Activated T-cell treated with anti-CD3 and anti-CD28 coated beads, Interleukin-2, amount 50 U/mL, for 24 hours (primary cell): Measurements from ENCODE around the gene GALNTL6.

Source experiments
- DNase-seq: peaks from one replicate; pipeline ENCODE4 v3.0.0-alpha.2; 2020
- H3K27ac Mint-ChIP-seq: 2 replicates; pipeline ENCODE4 v1.8.0; 2020; ENCODE audit warnings: mild to moderate bottlenecking, mixed read lengths
- H3K27me3 Mint-ChIP-seq: 2 replicates; pipeline ENCODE4 v1.8.0; 2020; ENCODE audit warnings: mixed read lengths
- H3K36me3 Mint-ChIP-seq: 2 replicates; pipeline ENCODE4 v1.8.0; 2020; ENCODE audit warnings: low read depth, mixed read lengths
- H3K4me1 Mint-ChIP-seq: 2 replicates; pipeline ENCODE4 v1.8.0; 2020; ENCODE audit warnings: low read depth, mixed read lengths
- H3K4me3 Mint-ChIP-seq: 2 replicates; pipeline ENCODE4 v1.8.0; 2020; ENCODE audit warnings: mild to moderate bottlenecking, moderate library complexity, mixed read lengths
- H3K9me3 Mint-ChIP-seq: 2 replicates; pipeline ENCODE4 v1.8.0; 2020; ENCODE audit warnings: mixed read lengths

GALNTL6 gene

DNA sequence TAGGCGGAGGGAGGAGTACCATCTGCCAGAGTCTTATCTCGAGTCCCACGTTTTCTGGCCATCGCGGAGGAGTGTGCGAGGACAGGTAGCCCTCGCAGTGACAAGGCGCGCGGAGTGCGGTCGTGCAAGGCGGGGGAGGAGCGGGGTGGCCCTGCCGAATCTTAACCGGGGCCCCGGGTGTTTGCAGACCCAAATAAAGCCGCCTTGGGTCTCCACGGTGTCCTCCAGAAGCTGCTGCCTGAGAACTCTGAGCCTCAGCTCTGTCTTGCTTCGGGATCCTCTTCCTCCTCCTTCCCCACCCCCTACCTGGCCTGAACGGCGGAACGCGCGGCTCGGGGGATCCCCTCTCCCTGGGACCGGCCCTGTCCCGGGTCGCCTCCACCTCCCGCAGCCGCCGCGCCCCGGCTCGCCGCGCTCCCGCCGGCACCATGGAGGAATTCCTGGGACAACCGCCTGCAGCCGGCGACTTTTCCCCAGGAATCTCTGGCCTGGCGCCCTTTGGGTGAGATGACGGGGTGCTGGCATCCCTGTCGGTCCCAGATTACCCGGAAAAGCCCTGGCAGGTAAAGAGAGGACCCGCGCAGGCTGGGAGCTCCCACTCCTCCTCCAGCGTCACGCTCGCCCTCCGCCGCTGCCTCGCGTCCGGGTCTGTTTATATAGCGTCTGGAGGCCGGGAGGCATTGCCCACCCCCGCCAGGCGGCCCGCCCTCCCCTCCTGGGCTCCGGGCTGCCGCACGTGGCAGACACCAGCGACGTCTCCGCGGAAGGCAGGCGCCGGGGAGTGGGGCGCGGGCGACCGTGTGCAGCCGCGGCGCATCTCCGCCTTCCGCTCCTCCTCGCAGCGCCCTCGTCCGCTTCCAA lies at the start of gene GALNTL6:
TSS of gene GALNTL6 (plus strand) at position 740 of the 861 bp plus-strand sequence.
- DNase-seq: no peak
- Mint-ChIP-seq H3K4me1 (peaks cover 2% of the 10 kb centered on the region), H3K9me3 (peaks cover 12% of the 10 kb centered on the region), H3K36me3 (no peaks in the 10 kb centered on the region), H3K4me3 (no peak within 1 kb of the TSS), H3K27ac (no peak within 1 kb of the TSS), H3K27me3 (peaks cover 27% of the 10 kb centered on the region)

GRCh38 chr4:171765514-171765913 lies 47.7 kb upstream of the GALNTL6 start:
- Mint-ChIP-seq H3K4me3 (no peak overlapping the region), H3K36me3 (no peaks in the 10 kb centered on the region), H3K27ac (no peak overlapping the region), H3K27me3 (no peaks in the 10 kb centered on the region), H3K4me1 (no peaks in the 10 kb centered on the region), H3K9me3 (peaks cover 22% of the 10 kb centered on the region)
- DNase-seq: no peak

DNA sequence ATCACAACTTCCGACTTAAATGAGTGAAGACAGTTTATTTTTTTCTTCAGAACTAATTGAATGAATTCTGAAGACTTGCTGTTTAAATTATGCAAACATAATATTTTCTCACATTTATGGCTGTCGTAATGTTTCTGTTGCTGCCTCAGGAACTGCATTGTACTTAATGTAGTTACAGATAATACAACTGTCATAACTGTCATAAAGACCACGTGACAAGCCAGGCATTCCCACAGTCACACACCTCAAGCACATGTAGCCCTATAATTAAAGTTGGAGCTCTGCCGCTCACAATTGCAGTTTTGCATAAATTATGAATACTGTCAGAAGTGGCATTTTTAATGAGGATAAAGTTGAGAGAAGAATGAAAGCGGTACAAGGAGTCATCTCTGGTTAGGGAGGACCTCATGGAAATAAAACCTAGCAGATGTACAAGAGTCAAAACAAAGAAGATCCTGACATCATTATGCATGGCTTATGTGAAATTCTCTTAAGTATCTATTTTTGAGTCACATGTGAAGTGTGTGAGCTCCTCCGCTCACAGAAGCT lies 38.5 kb upstream of the GALNTL6 start:
- Mint-ChIP-seq H3K4me1 (no peaks in the 10 kb centered on the region), H3K27me3 (no peaks in the 10 kb centered on the region), H3K4me3 (no peak overlapping the region), H3K27ac (no peak overlapping the region), H3K9me3 (peaks cover 2% of the 10 kb centered on the region), H3K36me3 (no peaks in the 10 kb centered on the region)
- DNase-seq: no peak

DNA sequence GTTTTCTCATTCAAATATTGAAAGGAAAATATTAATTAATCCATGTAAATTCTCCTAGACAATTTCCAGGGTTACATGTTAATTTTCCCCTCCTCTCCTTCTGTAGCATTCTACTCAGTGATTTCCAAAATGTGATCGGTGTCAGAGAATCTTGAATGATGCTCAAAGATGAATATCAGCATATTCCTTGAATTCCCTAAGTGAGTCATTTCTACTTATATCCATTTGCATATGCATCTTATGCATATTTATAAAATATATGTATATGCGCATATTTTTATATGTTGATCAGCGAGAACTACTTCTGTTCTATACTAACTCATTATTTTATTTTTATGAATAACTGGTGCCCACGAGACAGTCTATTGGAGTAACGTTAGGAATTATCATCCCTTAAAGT lies 33.9 kb upstream of the GALNTL6 start:
- Mint-ChIP-seq H3K4me3 (no peak overlapping the region), H3K27ac (no peak overlapping the region), H3K9me3 (peaks cover 16% of the 10 kb centered on the region), H3K36me3 (no peaks in the 10 kb centered on the region), H3K4me1 (no peaks in the 10 kb centered on the region), H3K27me3 (no peaks in the 10 kb centered on the region)
- DNase-seq: no peak

GRCh38 chr4:171785388-171785787 lies 27.8 kb upstream of the GALNTL6 start:
- Mint-ChIP-seq H3K9me3 (peaks cover 16% of the 10 kb centered on the region), H3K4me3 (no peak overlapping the region), H3K27me3 (no peaks in the 10 kb centered on the region), H3K27ac (no peak overlapping the region), H3K36me3 (no peaks in the 10 kb centered on the region), H3K4me1 (no peaks in the 10 kb centered on the region)
- no peak for DNase-seq

GRCh38 chr4:171793723-171794122 lies 19.5 kb upstream of the GALNTL6 start:
- Mint-ChIP-seq H3K27ac (no peak overlapping the region), H3K4me3 (no peak overlapping the region), H3K36me3 (no peaks in the 10 kb centered on the region), H3K9me3 (peaks cover 4% of the 10 kb centered on the region), H3K27me3 (no peaks in the 10 kb centered on the region), H3K4me1 (no peaks in the 10 kb centered on the region)
- no peak for DNase-seq

DNA sequence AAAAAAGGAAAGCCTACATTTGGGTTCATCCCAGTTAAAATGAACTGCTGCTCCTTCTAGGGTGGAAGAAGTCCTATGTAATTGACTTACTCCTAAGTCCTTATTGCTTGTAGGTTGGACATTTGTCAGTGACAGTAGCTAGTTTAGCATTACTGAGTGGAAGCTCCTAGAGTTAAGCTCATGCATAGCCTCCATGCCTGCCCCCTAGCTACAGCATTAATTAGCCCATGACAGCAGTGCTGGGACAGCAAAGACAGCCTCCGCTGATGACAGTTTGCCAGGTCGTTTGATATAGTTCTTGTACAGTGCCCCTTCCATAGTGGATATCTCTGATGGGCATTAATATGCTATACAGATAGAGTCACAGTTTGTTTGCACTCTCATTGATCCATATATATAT lies 18.7 kb upstream of the GALNTL6 start:
- Mint-ChIP-seq H3K27me3 (no peaks in the 10 kb centered on the region), H3K4me1 (no peaks in the 10 kb centered on the region), H3K4me3 (no peak overlapping the region), H3K27ac (no peak overlapping the region), H3K9me3 (peaks cover 4% of the 10 kb centered on the region), H3K36me3 (no peaks in the 10 kb centered on the region)
- DNase-seq: no peak

GRCh38 chr4:171809854-171810253 lies 3.4 kb upstream of the GALNTL6 start:
- H3K36me3 Mint-ChIP-seq: no peaks in the 10 kb centered on the region
- no peak overlapping the region for H3K4me3 Mint-ChIP-seq
- peaks cover 6% of the 10 kb centered on the region for H3K9me3 Mint-ChIP-seq
- no peak overlapping the region for H3K27ac Mint-ChIP-seq
- peaks cover 24% of the 10 kb centered on the region for H3K27me3 Mint-ChIP-seq
- no peak for DNase-seq
- peaks cover 2% of the 10 kb centered on the region for H3K4me1 Mint-ChIP-seq

DNA sequence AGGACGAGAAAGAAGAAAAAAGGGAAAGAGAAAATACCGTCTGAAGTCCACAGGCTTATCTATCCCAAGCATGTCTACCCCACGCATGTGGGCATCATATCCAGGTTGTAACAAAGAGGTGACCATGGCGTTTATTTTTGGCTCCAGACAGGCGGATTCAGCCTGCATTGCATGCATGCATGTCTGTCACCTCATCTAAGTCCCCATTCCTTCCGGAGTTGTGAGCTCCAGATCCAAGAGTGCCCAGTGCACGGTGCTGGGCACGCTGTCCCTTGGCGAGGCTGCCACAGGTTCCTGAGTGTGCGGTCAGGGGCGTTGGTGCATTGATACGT lies 905 bp upstream of the GALNTL6 start:
- no peak overlapping the region for H3K27ac Mint-ChIP-seq
- H3K9me3 Mint-ChIP-seq: peaks cover 12% of the 10 kb centered on the region
- DNase-seq: no peak
- H3K36me3 Mint-ChIP-seq: no peaks in the 10 kb centered on the region
- H3K4me1 Mint-ChIP-seq: peaks cover 2% of the 10 kb centered on the region
- peaks cover 27% of the 10 kb centered on the region for H3K27me3 Mint-ChIP-seq
- H3K4me3 Mint-ChIP-seq: no peak overlapping the region

DNA sequence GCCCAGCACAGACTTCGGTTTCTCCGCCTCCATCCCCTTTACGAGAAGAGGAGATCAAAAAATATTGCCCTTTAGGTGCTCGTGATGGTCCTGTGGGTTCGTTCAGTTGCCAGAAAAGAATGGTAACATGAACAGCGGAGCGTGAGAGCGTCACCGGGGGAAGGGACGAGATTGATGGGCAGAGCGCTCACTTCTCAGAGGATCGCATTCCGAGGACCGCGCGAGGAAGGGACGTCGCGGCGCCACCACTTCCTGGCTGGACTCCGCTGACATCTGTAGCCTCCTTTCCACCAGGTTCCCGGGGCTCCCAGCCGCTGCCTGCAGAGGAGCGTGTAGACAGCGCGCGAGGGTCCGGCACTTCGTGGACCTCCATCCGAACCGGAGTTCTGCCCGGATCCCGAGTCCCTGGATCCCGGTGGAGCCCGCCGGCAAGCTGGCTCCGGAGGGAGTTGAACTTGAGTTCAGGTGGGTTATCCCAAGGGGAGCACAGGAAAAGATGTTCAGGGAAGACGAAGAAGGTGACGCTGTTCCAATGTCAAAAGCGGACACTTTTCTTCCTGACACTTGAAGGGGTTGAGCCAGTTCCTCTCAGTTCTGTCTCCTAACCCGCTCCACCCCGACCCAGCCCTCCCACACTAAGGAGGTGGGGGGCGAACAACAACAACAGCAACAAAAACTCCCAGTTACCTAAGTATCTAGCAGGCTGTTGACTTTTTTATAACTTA lies 484 bp downstream of the GALNTL6 start:
- Mint-ChIP-seq H3K4me1 (peaks cover 2% of the 10 kb centered on the region), H3K9me3 (peaks cover 12% of the 10 kb centered on the region), H3K27me3 (peaks cover 27% of the 10 kb centered on the region), H3K36me3 (no peaks in the 10 kb centered on the region), H3K27ac (no peak overlapping the region), H3K4me3 (no peak overlapping the region)
- no peak for DNase-seq

- H3K4me3 Mint-ChIP-seq: no peak overlapping the region
- peaks cover 2% of the 10 kb centered on the region for H3K4me1 Mint-ChIP-seq
- no peak overlapping the region for H3K27ac Mint-ChIP-seq
- peaks cover 12% of the 10 kb centered on the region for H3K9me3 Mint-ChIP-seq
- DNase-seq: no peak
- H3K27me3 Mint-ChIP-seq: peaks cover 27% of the 10 kb centered on the region
- no peaks in the 10 kb centered on the region for H3K36me3 Mint-ChIP-seq
These were observed 1.3 kb downstream of the GALNTL6 start for GRCh38 chr4:171814545-171814944.

- Mint-ChIP-seq H3K27ac (no peak overlapping the region), H3K36me3 (no peaks in the 10 kb centered on the region), H3K4me1 (peaks cover 2% of the 10 kb centered on the region), H3K9me3 (peaks cover 12% of the 10 kb centered on the region), H3K27me3 (peaks cover 26% of the 10 kb centered on the region), H3K4me3 (no peak overlapping the region)
- no peak for DNase-seq
These were observed 3.8 kb downstream of the GALNTL6 start for GRCh38 chr4:171817026-171817425.

DNA sequence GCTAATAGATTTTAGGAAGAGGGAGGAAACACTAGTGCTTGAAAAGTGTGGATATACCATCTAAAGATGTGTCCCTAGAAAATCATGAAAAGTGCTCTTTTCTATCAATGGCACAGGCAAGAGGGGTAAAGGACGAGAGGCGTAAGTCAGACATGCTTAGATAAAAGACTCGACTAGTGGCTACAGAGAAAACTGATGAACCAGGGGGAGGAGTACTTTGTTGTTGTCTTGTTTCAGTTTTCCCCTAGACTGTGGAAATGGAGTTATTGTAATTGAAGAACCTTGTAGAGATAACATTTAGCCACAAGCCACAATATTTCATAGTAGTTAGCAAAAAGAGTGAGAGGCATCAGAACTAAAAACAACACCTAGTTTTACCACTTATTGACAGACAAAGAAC lies 21.4 kb downstream of the GALNTL6 start:
- Mint-ChIP-seq H3K4me1 (no peaks in the 10 kb centered on the region), H3K27me3 (no peaks in the 10 kb centered on the region), H3K36me3 (no peaks in the 10 kb centered on the region), H3K9me3 (peaks cover 8% of the 10 kb centered on the region), H3K4me3 (no peak overlapping the region), H3K27ac (no peak overlapping the region)
- no peak for DNase-seq

DNA sequence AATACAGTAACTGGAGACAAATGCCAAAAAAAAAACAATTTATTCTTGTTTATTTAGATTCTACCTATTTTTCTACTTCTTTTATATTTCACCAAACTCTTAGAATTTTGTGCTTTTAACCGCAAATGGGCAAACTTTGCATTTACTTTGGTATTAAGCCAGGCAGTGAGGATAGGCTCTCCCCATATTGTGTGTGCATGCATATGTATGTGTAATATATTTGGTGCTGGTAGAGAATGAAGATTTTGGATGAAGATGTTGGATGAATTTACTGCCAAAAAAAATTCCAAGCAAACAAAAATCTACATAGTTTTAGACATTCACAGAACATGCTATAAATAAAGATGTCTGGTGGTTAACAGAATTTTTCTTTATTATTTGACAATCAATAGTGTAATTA lies 30.3 kb downstream of the GALNTL6 start:
- DNase-seq: no peak
- H3K27me3 Mint-ChIP-seq: no peaks in the 10 kb centered on the region
- no peak overlapping the region for H3K27ac Mint-ChIP-seq
- H3K36me3 Mint-ChIP-seq: no peaks in the 10 kb centered on the region
- H3K4me1 Mint-ChIP-seq: no peaks in the 10 kb centered on the region
- H3K9me3 Mint-ChIP-seq: peaks cover 6% of the 10 kb centered on the region
- H3K4me3 Mint-ChIP-seq: no peak overlapping the region

- DNase-seq: no peak
These were observed 33.0 kb downstream of the GALNTL6 start for GRCh38 chr4:171846232-171846631.

More at GRCh38 chr4:171846232-171846631, 33.0 kb downstream of the GALNTL6 start:
- no peaks in the 10 kb centered on the region for H3K27me3 Mint-ChIP-seq
- H3K27ac Mint-ChIP-seq: no peak overlapping the region
- H3K4me1 Mint-ChIP-seq: no peaks in the 10 kb centered on the region
- H3K4me3 Mint-ChIP-seq: no peak overlapping the region
- H3K36me3 Mint-ChIP-seq: no peaks in the 10 kb centered on the region
- peaks cover 8% of the 10 kb centered on the region for H3K9me3 Mint-ChIP-seq
